ENCODE measurements around the gene ROR2. TPM values are rescaled to one million over a fixed set of nuclear protein-coding genes. Genes with fewer than 3 reads are reported as not detected.

ROR2 gene
- total and polyA plus RNA-seq, 4 donors: 0.13 to 0.84 (median 0.52) TPM

DNA sequence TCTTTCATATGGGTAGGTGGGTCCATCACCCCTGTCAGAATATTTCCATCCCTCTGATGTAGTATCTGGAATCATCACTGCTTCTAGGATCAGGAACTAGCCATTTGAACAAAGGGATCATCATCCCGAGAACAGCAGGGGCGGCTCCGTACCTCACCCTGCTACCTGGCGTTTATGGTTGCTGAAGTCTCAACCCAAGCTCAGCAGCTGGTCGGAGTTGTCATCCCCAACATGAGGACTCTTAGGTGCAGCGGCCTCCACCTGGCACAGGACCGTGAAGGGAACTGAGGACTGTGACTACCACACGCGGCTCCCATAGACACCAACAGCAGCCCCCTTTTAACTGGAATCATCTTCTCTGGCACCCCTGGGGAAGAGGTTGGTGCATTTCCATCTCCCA, 35.1 kb downstream of the ROR2 start:
- no peak for DNase-seq (ENCODE audit: low spot score)
- no peak overlapping the region for H3K9ac ChIP-seq (ENCODE audit: low read depth in 1 of 2, low read length in 2 of 2)
- H3K36me3 ChIP-seq (ENCODE audit: control insufficient read depth in 4 of 4, insufficient read depth in 3 of 4, low read depth in 1 of 4, low read length in 3 of 4): no peaks in the 10 kb centered on the region
- H3K27me3 ChIP-seq (ENCODE audit: control insufficient read depth in 4 of 4, insufficient read depth in 4 of 4, low read length in 3 of 4): peaks cover 0 to 7% (median 2%) of the 10 kb centered on the region in 4 donors
- H3K4me1 ChIP-seq (ENCODE audit: control insufficient read depth in 4 of 4, insufficient read depth in 4 of 4, low read length in 3 of 4): no peaks in the 10 kb centered on the region
- H3K27ac ChIP-seq (ENCODE audit: low read depth in 1 of 2, low read length in 2 of 2): no peak overlapping the region
- no peak overlapping the region for H3K4me3 ChIP-seq (ENCODE audit: low read depth in 1 of 3, low read length in 3 of 3)
- no peaks in the 10 kb centered on the region for H3K9me3 ChIP-seq (ENCODE audit: control insufficient read depth in 4 of 4, low read length in 3 of 4)
- WGBS: 90% methylated on average over 9 of the region's 9 CpGs
- TF ChIP-seq EGR1 (IDR thresholded peaks at IDR 0.05; ENCODE audit: low read depth in 2 of 2) (no peak), FOXA2 (IDR thresholded peaks at IDR 0.05) (no peak), ZBTB33 (IDR thresholded peaks at IDR 0.05) (no peak), HNF4G (IDR thresholded peaks at IDR 0.05) (no peak), ATF3 (IDR thresholded peaks at IDR 0.05) (no peak), YY1 (IDR thresholded peaks at IDR 0.05) (no peak), GABPA (IDR thresholded peaks at IDR 0.05 in 1 of 2, conservative IDR thresholded peaks at IDR 0.05 in 1 of 2) (no peak), NR2F2 (IDR thresholded peaks at IDR 0.05) (no peak), CTCF (IDR thresholded peaks at IDR 0.05; ENCODE audit: low read depth, low read length, missing input control) (no peak), TAF1 (conservative IDR thresholded peaks at IDR 0.05) (no peak), JUND (IDR thresholded peaks at IDR 0.05) (no peak), SP1 (IDR thresholded peaks at IDR 0.05) (no peak), RAD21 (IDR thresholded peaks at IDR 0.05) (no peak), HNF4A (conservative IDR thresholded peaks at IDR 0.05) (no peak), RXRA (IDR thresholded peaks at IDR 0.05) (no peak), FOXA1 (IDR thresholded peaks at IDR 0.05) (no peak)
- TF ChIP-seq, protein P1, sequence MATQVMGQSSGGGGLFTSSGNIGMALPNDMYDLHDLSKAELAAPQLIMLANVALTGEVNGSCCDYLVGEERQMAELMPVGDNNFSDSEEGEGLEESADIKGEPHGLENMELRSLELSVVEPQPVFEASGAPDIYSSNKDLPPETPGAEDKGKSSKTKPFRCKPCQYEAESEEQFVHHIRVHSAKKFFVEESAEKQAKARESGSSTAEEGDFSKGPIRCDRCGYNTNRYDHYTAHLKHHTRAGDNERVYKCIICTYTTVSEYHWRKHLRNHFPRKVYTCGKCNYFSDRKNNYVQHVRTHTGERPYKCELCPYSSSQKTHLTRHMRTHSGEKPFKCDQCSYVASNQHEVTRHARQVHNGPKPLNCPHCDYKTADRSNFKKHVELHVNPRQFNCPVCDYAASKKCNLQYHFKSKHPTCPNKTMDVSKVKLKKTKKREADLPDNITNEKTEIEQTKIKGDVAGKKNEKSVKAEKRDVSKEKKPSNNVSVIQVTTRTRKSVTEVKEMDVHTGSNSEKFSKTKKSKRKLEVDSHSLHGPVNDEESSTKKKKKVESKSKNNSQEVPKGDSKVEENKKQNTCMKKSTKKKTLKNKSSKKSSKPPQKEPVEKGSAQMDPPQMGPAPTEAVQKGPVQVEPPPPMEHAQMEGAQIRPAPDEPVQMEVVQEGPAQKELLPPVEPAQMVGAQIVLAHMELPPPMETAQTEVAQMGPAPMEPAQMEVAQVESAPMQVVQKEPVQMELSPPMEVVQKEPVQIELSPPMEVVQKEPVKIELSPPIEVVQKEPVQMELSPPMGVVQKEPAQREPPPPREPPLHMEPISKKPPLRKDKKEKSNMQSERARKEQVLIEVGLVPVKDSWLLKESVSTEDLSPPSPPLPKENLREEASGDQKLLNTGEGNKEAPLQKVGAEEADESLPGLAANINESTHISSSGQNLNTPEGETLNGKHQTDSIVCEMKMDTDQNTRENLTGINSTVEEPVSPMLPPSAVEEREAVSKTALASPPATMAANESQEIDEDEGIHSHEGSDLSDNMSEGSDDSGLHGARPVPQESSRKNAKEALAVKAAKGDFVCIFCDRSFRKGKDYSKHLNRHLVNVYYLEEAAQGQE (IDR thresholded peaks at IDR 0.05): no peak
- TF ChIP-seq, protein P2, sequence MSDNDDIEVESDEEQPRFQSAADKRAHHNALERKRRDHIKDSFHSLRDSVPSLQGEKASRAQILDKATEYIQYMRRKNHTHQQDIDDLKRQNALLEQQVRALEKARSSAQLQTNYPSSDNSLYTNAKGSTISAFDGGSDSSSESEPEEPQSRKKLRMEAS (IDR thresholded peaks at IDR 0.05): no peak

Data from liver (tissue), 9 donors.